T-helper 1 cell treated with Interleukin-12 subunit alpha and Interleukin-12 subunit beta and Interleukin-4 antibody, amounts not matched to agents 30 μg/mL and 1 μg/mL, for 36 hours (primary cell): ENCODE data around the gene GPM6B.

Experiments
- H3K27ac Mint-ChIP-seq: one replicate; pipeline ENCODE4 v1.8.0; 2021; ENCODE audit warnings: mild to moderate bottlenecking, mixed read lengths
- H3K27me3 Mint-ChIP-seq: one replicate; pipeline ENCODE4 v1.8.0; 2021; ENCODE audit warnings: low read depth, mixed read lengths
- H3K36me3 Mint-ChIP-seq: one replicate; pipeline ENCODE4 v1.8.0; 2021; ENCODE audit warnings: low read depth, mixed read lengths
- H3K4me1 Mint-ChIP-seq: one replicate; pipeline ENCODE4 v1.8.0; 2021; ENCODE audit warnings: low read depth, mixed read lengths
- H3K4me3 Mint-ChIP-seq: one replicate; pipeline ENCODE4 v1.8.0; 2021; ENCODE audit warnings: mild to moderate bottlenecking, moderate library complexity, mixed read lengths
- H3K9me3 Mint-ChIP-seq: one replicate; pipeline ENCODE4 v1.8.0; 2021; ENCODE audit warnings: mixed read lengths

Gene GPM6B

GRCh38 chrX:13834355-13834754 lies 17.5 kb upstream of the GPM6B start:
- Mint-ChIP-seq H3K9me3 (no peaks in the 10 kb centered on the region), H3K27ac (no peak overlapping the region), H3K4me3 (no peak overlapping the region), H3K27me3 (no peaks in the 10 kb centered on the region), H3K36me3 (no peaks in the 10 kb centered on the region), H3K4me1 (no peaks in the 10 kb centered on the region)

DNA sequence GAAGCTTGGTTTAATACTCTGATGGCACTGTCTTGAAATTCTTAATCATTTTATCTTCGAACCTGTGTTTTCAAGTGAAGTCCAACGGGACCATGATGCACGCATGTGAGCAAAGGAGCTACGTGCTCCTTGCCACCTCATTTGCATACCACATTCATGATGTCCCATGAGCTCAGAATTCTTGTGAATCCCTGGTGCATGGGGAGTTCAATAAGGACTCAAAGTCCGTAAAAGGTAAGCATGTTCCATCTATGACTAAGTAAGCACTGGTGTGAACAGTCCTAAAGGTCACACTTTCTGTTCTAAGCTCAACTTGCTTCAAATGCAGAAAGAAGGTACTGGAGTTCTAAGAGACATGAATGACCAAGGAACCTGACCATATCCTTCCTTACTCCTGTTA lies 13.1 kb upstream of the GPM6B start:
- no peaks in the 10 kb centered on the region for H3K9me3 Mint-ChIP-seq
- H3K36me3 Mint-ChIP-seq = no peaks in the 10 kb centered on the region
- H3K27me3 Mint-ChIP-seq = no peaks in the 10 kb centered on the region
- no peak overlapping the region for H3K27ac Mint-ChIP-seq
- no peaks in the 10 kb centered on the region for H3K4me1 Mint-ChIP-seq
- H3K4me3 Mint-ChIP-seq = no peak overlapping the region

DNA sequence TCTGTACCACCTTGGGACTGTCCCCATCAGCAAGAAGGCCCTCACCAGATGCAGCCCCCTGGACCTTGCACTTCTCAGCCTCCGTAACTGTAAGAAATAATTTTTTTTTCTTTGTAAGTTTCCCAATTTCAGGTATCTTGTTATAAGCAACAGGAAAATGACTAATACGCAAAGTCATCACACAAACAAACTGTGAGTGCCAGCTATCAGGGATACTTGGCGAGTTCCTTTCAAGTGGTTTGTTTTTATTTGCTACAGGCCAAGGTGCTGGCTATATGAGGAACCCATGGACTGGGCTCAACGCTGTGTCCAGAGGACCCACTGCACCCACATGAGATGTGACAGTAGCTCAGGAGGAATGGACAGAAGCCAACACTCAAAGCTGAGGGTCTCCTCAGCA lies 11.5 kb upstream of the GPM6B start:
- no peaks in the 10 kb centered on the region for H3K27me3 Mint-ChIP-seq

DNA sequence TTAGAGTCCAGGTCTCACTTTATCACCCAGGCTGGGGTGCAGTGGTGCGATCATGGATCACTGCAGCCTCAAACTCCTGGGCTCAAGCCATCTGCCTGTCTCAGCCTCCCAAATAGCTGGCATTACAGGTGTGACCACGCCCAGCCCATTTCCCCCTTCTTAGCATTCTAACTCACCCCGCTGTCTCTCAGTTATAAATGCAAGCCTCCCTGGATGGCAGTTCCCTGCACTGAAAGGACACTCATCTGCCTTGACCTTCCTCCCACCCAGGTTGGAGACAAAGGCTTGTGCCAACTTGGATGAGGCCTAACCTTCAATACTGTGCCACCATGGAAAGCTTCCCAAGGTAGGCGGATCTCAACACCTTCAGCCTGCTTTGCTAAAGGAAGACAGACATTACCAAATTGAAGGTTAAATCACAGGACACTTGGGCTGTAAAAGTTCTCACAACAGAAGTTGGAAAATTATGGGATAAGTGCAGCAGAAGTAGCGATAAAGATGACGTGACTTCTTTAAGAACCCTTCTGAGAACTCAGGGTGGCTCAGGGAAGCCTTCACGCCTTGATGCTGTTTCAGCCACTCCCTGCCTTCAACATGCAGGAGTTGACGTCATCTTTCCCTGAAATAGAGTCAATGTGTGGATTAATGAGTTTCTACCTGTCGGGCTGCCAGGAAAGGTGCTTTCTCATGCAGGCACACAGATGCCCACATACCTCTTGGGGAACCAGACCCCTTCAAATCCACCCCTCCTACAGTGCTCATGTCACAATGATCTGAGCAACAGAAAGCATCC lies 10.6 kb upstream of the GPM6B start:
- H3K9me3 Mint-ChIP-seq = no peaks in the 10 kb centered on the region
- no peak overlapping the region for H3K27ac Mint-ChIP-seq
- H3K4me1 Mint-ChIP-seq = no peaks in the 10 kb centered on the region
- H3K27me3 Mint-ChIP-seq = no peaks in the 10 kb centered on the region
- no peak overlapping the region for H3K4me3 Mint-ChIP-seq
- no peaks in the 10 kb centered on the region for H3K36me3 Mint-ChIP-seq

More for the DNA sequence above, 11.5 kb upstream of the GPM6B start:
- H3K9me3 Mint-ChIP-seq = no peaks in the 10 kb centered on the region
- no peaks in the 10 kb centered on the region for H3K36me3 Mint-ChIP-seq
- H3K27ac Mint-ChIP-seq = no peak overlapping the region
- H3K4me3 Mint-ChIP-seq = no peak overlapping the region
- no peaks in the 10 kb centered on the region for H3K4me1 Mint-ChIP-seq

- Mint-ChIP-seq H3K9me3 (no peaks in the 10 kb centered on the region), H3K27ac (no peak overlapping the region), H3K4me1 (no peaks in the 10 kb centered on the region), H3K27me3 (no peaks in the 10 kb centered on the region), H3K36me3 (no peaks in the 10 kb centered on the region), H3K4me3 (no peak overlapping the region)
Observed at GRCh38 chrX:13826770-13827169, 9.9 kb upstream of the GPM6B start.

- no peaks in the 10 kb centered on the region for H3K36me3 Mint-ChIP-seq
- no peaks in the 10 kb centered on the region for H3K9me3 Mint-ChIP-seq
- no peaks in the 10 kb centered on the region for H3K4me1 Mint-ChIP-seq
- no peak overlapping the region for H3K27ac Mint-ChIP-seq
- no peaks in the 10 kb centered on the region for H3K27me3 Mint-ChIP-seq
- H3K4me3 Mint-ChIP-seq = no peak overlapping the region
Observed at GRCh38 chrX:13825178-13825762, 8.4 kb upstream of the GPM6B start.

DNA sequence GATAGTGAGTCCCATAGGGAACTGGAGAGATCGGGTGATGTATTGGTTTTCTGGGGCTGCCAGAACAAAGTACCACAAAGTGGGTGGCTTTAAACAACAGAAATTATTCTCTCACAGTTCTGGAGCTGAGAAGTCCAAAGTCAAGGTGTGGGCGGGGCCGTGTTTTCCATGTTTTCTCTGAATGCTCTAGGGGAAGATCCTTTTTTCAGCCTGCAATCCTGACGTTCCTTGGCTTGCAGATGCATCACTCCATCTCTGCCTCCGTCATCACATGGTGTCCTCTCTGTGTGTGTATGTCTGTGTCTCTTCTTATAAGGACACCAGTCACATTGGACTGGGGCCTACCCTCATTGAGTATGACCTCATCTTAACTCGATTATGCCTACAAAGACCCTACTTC lies 7.9 kb upstream of the GPM6B start:
- no peaks in the 10 kb centered on the region for H3K4me1 Mint-ChIP-seq
- no peaks in the 10 kb centered on the region for H3K27me3 Mint-ChIP-seq
- no peak overlapping the region for H3K27ac Mint-ChIP-seq
- no peaks in the 10 kb centered on the region for H3K9me3 Mint-ChIP-seq
- H3K36me3 Mint-ChIP-seq = no peaks in the 10 kb centered on the region
- no peak overlapping the region for H3K4me3 Mint-ChIP-seq

DNA sequence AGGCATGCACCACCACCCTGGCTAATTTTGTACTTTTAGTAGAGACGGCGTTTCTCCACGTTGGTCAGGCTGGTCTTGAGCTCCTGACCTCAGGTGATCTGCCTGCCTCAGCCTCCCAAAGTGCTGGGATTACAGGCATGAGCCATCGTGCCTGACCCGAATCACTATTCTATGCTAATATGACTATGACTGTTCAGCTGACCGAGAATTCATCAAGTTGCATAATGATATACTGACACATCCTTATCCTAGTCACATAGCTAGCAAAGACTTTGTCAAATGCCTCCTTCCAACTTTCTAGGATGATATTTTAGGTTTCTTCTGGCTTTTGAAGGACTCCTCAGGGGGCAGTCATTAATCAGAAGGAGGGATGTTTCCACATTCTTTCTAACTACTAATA lies 4.8 kb upstream of the GPM6B start:
- Mint-ChIP-seq H3K4me3 (no peak overlapping the region), H3K36me3 (no peaks in the 10 kb centered on the region), H3K9me3 (no peaks in the 10 kb centered on the region), H3K27ac (no peak overlapping the region), H3K27me3 (peaks cover 2% of the 10 kb centered on the region), H3K4me1 (no peaks in the 10 kb centered on the region)

GRCh38 chrX:13816176-13816575 lies 717 bp downstream of the GPM6B start:
- H3K9me3 Mint-ChIP-seq = no peaks in the 10 kb centered on the region
- H3K4me3 Mint-ChIP-seq = no peak overlapping the region
- H3K27me3 Mint-ChIP-seq = peaks cover 12% of the 10 kb centered on the region
- no peaks in the 10 kb centered on the region for H3K36me3 Mint-ChIP-seq
- H3K27ac Mint-ChIP-seq = no peak overlapping the region
- no peaks in the 10 kb centered on the region for H3K4me1 Mint-ChIP-seq

DNA sequence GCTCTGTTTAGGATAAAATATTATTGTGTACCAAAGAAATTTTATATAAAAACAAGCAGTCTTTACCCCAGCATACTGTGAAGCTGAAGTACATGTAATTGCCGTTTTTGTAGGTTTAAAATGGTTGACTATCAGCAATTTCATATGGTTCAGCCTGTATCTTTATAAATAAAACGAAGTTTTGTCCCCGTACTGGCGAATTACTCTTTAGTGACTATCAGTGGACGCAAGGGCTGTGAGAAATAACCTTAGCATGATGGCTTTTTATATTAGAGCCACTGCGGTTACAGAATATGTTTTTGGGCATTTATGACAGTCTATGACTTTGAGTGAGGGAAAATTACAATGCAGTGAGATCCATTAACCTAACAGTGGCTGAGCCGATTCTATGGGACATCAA lies 1.2 kb downstream of the GPM6B start:
- Mint-ChIP-seq H3K27ac (no peak overlapping the region), H3K9me3 (no peaks in the 10 kb centered on the region), H3K36me3 (no peaks in the 10 kb centered on the region), H3K27me3 (peaks cover 12% of the 10 kb centered on the region), H3K4me1 (no peaks in the 10 kb centered on the region), H3K4me3 (no peak overlapping the region)

- no peaks in the 10 kb centered on the region for H3K36me3 Mint-ChIP-seq
- peaks cover 8% of the 10 kb centered on the region for H3K27me3 Mint-ChIP-seq
- H3K4me1 Mint-ChIP-seq = no peaks in the 10 kb centered on the region
- H3K27ac Mint-ChIP-seq = no peak overlapping the region
- H3K4me3 Mint-ChIP-seq = no peak overlapping the region
- H3K9me3 Mint-ChIP-seq = no peaks in the 10 kb centered on the region
Observed at GRCh38 chrX:13808865-13809264, 8.0 kb downstream of the GPM6B start.

DNA sequence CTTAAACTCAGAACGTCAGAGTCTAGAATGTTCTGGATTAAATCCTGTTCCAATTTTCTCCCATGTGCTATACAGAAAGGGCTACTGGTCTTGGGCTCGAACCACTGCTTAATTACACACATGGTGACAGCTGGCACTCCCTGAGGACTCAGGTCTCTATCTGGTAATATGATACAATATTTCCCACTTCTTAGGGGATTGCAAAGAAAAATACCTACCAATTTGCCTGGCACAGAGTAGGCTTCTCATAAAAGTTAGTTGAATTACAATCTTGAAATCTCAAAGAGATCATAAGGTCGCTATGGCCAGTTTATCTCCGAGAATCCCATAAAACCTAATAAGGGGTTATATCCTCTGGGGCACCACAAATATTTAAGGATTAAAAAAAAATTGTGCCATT lies 8.6 kb downstream of the GPM6B start:
- Mint-ChIP-seq H3K27ac (no peak overlapping the region), H3K4me1 (no peaks in the 10 kb centered on the region), H3K4me3 (no peak overlapping the region), H3K9me3 (no peaks in the 10 kb centered on the region), H3K36me3 (no peaks in the 10 kb centered on the region), H3K27me3 (peaks cover 11% of the 10 kb centered on the region)

- H3K27ac Mint-ChIP-seq = no peak overlapping the region
- peaks cover 8% of the 10 kb centered on the region for H3K27me3 Mint-ChIP-seq
- no peaks in the 10 kb centered on the region for H3K36me3 Mint-ChIP-seq
- no peaks in the 10 kb centered on the region for H3K4me1 Mint-ChIP-seq
- no peaks in the 10 kb centered on the region for H3K9me3 Mint-ChIP-seq
- no peak overlapping the region for H3K4me3 Mint-ChIP-seq
Observed at GRCh38 chrX:13805241-13805640, 11.7 kb downstream of the GPM6B start.

- Mint-ChIP-seq H3K36me3 (no peaks in the 10 kb centered on the region), H3K27ac (no peak overlapping the region), H3K4me1 (no peaks in the 10 kb centered on the region), H3K27me3 (peaks cover 8% of the 10 kb centered on the region), H3K9me3 (no peaks in the 10 kb centered on the region), H3K4me3 (no peak overlapping the region)
Observed at GRCh38 chrX:13803116-13803515, 13.8 kb downstream of the GPM6B start.

DNA sequence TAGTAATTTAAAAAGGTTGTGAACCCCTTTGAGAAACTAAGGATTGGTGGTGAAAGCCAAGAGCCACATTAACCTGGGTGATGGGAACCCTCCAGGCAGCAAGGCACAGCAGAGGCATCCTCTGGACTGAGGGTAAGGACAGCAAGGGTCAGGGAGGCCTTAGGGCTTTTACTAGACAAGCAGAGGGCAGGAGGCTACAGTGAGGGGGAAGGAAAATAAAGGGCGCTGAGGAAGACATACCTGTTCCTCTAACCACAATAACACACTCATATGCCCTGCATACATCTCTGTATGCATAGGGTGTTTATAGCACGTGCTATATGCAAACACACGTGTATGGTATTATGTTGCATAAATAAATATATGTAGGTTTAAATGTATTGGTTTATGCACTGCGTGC lies 18.7 kb downstream of the GPM6B start:
- Mint-ChIP-seq H3K4me3 (no peak overlapping the region), H3K9me3 (no peaks in the 10 kb centered on the region), H3K27me3 (no peaks in the 10 kb centered on the region), H3K4me1 (no peaks in the 10 kb centered on the region), H3K36me3 (no peaks in the 10 kb centered on the region), H3K27ac (no peak overlapping the region)
